ENCODE data around the gene APLF.
A peak's percentile ranks its signal among the peaks of the same experiment; 100 is the strongest.
"Not testable (repeated sequence)": the region's sequence is repeated elsewhere in the genome, so short reads cannot be mapped to it uniquely, and the experiment has no call there.

The APLF gene

DNA sequence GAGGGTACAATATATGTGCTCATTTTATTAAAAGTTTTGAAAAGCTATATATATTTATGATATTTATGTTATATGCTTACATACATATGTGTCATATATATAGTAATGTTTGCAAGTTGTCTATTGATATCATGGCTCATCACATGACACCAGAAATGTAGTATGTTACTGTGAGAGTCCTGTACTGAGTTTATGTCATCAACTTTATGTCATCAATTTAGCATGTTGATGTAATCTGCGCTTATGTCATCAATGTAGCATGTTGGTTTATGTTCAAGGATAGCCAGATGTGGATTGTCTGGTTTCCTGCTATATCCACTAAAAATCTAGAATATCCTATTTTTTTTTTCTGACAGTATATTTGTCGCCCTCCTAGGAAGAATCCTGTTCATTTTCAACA, 77.4 kb downstream of the APLF start:
- no peaks in the 10 kb centered on the region for H3K27me3 ChIP-seq (ENCODE audit: insufficient read depth, low read length)

DNA sequence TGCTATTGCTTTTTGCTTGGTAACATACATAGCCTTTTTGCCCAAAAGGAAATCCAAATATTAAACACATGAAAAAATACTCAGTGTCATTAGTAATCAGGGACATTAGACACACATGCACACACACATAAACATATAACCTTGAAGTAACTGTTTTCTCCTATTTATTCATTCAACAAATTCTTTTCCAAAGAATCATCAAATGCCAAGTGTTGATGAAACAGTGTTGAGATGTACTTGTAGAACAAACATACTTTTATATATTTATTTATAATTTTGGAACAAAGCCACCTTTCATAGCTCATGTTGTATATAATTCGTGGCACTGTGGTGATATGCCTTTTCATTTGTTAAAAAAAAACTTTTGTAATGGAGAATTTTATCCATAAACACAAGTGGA, 81.0 kb downstream of the APLF start:
- H3K9me3 ChIP-seq (ENCODE audit: insufficient read depth, low read depth, low read length), result no peaks in the 10 kb centered on the region
- H3K79me1 ChIP-seq (ENCODE audit: low read length), result no peaks in the 10 kb centered on the region
- no peak overlapping the region for H2BK120ac ChIP-seq (ENCODE audit: insufficient read depth, low read length, poor library complexity)
- H2AK5ac ChIP-seq (ENCODE audit: low read length), result no peak overlapping the region
- no peak overlapping the region for H3K9ac ChIP-seq (ENCODE audit: low read length)
- no peak overlapping the region for H2BK5ac ChIP-seq (ENCODE audit: low read depth, low read length, poor library complexity)
- no peak overlapping the region for H4K91ac ChIP-seq (ENCODE audit: low read depth, low read length)
- H3K18ac ChIP-seq (ENCODE audit: low read length), result no peak overlapping the region
- no peak overlapping the region for H3K23ac ChIP-seq (ENCODE audit: low read length)
- H3K4me2 ChIP-seq (ENCODE audit: low read length), result no peak overlapping the region
- H2AFZ ChIP-seq (ENCODE audit: insufficient read depth, low read length, poor library complexity), result no peak overlapping the region
- H4K12ac ChIP-seq (ENCODE audit: low read depth, low read length), result no peak overlapping the region
- H3K4me3 ChIP-seq (ENCODE audit: low read depth, low read length), result no peak overlapping the region
- H3K36me3 ChIP-seq (ENCODE audit: control insufficient read depth in 1 of 2, insufficient read depth in 2 of 2, low read length in 2 of 2), result no peaks in the 10 kb centered on the region
- H3K4ac ChIP-seq (ENCODE audit: low read depth, low read length), result no peak overlapping the region
- no peaks in the 10 kb centered on the region for H3K27me3 ChIP-seq (ENCODE audit: insufficient read depth, low read length)
- WGBS (ENCODE audit: extremely low coverage, insufficient coverage, insufficient read length), result no CpG with 5 or more reads among the region's 1 CpG
- H3K27ac ChIP-seq (ENCODE audit: low read depth, low read length), result no peak overlapping the region
- H2BK12ac ChIP-seq (ENCODE audit: low read length), result no peak overlapping the region
- no peak overlapping the region for H3K14ac ChIP-seq (ENCODE audit: low read length)
- no peaks in the 10 kb centered on the region for H3K4me1 ChIP-seq (ENCODE audit: control insufficient read depth in 1 of 2, insufficient read depth in 2 of 2, low read length in 2 of 2)
- DNase-seq, result peak in 1 of 2 donors; percentile 34
- no peak overlapping the region for H4K8ac ChIP-seq (ENCODE audit: low read depth, low read length)
- no peaks in the 10 kb centered on the region for H3K79me2 ChIP-seq (ENCODE audit: control insufficient read depth, insufficient read depth, low read length, poor library complexity)

More for the DNA sequence above, 77.4 kb downstream of the APLF start:
- Histone ChIP-seq H2BK12ac (ENCODE audit: low read length) (no peak overlapping the region), H3K79me2 (ENCODE audit: control insufficient read depth, insufficient read depth, low read length, poor library complexity) (no peaks in the 10 kb centered on the region), H2BK5ac (ENCODE audit: low read depth, low read length, poor library complexity) (no peak overlapping the region), H3K4me3 (ENCODE audit: low read depth, low read length) (no peak overlapping the region), H2AK5ac (ENCODE audit: low read length) (no peak overlapping the region), H4K8ac (ENCODE audit: low read depth, low read length) (no peak overlapping the region), H3K23ac (ENCODE audit: low read length) (no peak overlapping the region), H3K79me1 (ENCODE audit: low read length) (no peaks in the 10 kb centered on the region), H4K12ac (ENCODE audit: low read depth, low read length) (no peak overlapping the region), H3K14ac (ENCODE audit: low read length) (no peak overlapping the region), H3K9ac (ENCODE audit: low read length) (no peak overlapping the region), H3K4me2 (ENCODE audit: low read length) (no peak overlapping the region), H3K18ac (ENCODE audit: low read length) (no peak overlapping the region), H2BK120ac (ENCODE audit: insufficient read depth, low read length, poor library complexity) (no peak overlapping the region), H3K36me3 (ENCODE audit: control insufficient read depth in 1 of 2, insufficient read depth in 2 of 2, low read length in 2 of 2) (no peaks in the 10 kb centered on the region), H2AFZ (ENCODE audit: insufficient read depth, low read length, poor library complexity) (no peak overlapping the region), H3K9me3 (ENCODE audit: insufficient read depth, low read depth, low read length) (no peaks in the 10 kb centered on the region), H3K4ac (ENCODE audit: low read depth, low read length) (no peak overlapping the region), H3K4me1 (ENCODE audit: control insufficient read depth in 1 of 2, insufficient read depth in 2 of 2, low read length in 2 of 2) (no peaks in the 10 kb centered on the region), H4K91ac (ENCODE audit: low read depth, low read length) (no peak overlapping the region), H3K27ac (ENCODE audit: low read depth, low read length) (no peak overlapping the region)
- WGBS (ENCODE audit: extremely low coverage, insufficient coverage, insufficient read length), result no CpG with 5 or more reads among the region's 2 CpGs
- DNase-seq, result peak in 1 of 2 donors; percentile 4

DNA sequence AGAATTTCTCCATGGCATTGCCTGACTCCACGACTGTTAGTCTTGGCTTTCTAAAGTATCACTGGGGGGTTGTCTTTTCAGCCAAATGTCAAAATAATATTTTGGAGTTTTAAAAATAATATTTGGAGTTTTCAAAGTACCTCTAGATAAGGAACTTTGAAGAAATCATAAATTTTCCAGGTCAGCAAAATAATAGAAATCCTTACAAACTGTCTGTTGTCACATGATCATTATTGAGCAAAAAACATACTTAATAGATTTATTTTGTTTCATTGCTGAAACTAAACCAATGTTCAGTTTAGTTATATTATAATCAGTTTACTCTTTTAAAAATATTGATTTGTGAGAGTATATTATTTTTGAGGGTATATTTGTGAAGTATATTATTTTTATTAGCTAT, 85.7 kb downstream of the APLF start:
- no peak overlapping the region for H3K4me2 ChIP-seq (ENCODE audit: low read length)
- H3K4me3 ChIP-seq (ENCODE audit: low read depth, low read length), result no peak overlapping the region
- H3K27ac ChIP-seq (ENCODE audit: low read depth, low read length), result no peak overlapping the region
- H3K14ac ChIP-seq (ENCODE audit: low read length), result no peak overlapping the region
- H3K9ac ChIP-seq (ENCODE audit: low read length), result no peak overlapping the region
- H2AK5ac ChIP-seq (ENCODE audit: low read length), result no peak overlapping the region
- H4K12ac ChIP-seq (ENCODE audit: low read depth, low read length), result no peak overlapping the region
- no peak overlapping the region for H4K91ac ChIP-seq (ENCODE audit: low read depth, low read length)
- H3K9me3 ChIP-seq (ENCODE audit: insufficient read depth, low read depth, low read length), result no peaks in the 10 kb centered on the region
- no peak overlapping the region for H2BK12ac ChIP-seq (ENCODE audit: low read length)
- no peak overlapping the region for H2AFZ ChIP-seq (ENCODE audit: insufficient read depth, low read length, poor library complexity)
- H2BK120ac ChIP-seq (ENCODE audit: insufficient read depth, low read length, poor library complexity), result no peak overlapping the region
- no CpG with 5 or more reads among the region's 1 CpG for WGBS (ENCODE audit: extremely low coverage, insufficient coverage, insufficient read length)
- no peaks in the 10 kb centered on the region for H3K79me2 ChIP-seq (ENCODE audit: control insufficient read depth, insufficient read depth, low read length, poor library complexity)
- no peaks in the 10 kb centered on the region for H3K79me1 ChIP-seq (ENCODE audit: low read length)
- no peak overlapping the region for H3K18ac ChIP-seq (ENCODE audit: low read length)
- H3K27me3 ChIP-seq (ENCODE audit: insufficient read depth, low read length), result no peaks in the 10 kb centered on the region
- H3K4ac ChIP-seq (ENCODE audit: low read depth, low read length), result no peak overlapping the region
- no peak overlapping the region for H3K23ac ChIP-seq (ENCODE audit: low read length)
- H3K36me3 ChIP-seq (ENCODE audit: control insufficient read depth in 1 of 2, insufficient read depth in 2 of 2, low read length in 2 of 2), result no peaks in the 10 kb centered on the region
- no peaks in the 10 kb centered on the region for H3K4me1 ChIP-seq (ENCODE audit: control insufficient read depth in 1 of 2, insufficient read depth in 2 of 2, low read length in 2 of 2)
- DNase-seq, result no peak
- H2BK5ac ChIP-seq (ENCODE audit: low read depth, low read length, poor library complexity), result no peak overlapping the region
- H4K8ac ChIP-seq (ENCODE audit: low read depth, low read length), result no peak overlapping the region

DNA sequence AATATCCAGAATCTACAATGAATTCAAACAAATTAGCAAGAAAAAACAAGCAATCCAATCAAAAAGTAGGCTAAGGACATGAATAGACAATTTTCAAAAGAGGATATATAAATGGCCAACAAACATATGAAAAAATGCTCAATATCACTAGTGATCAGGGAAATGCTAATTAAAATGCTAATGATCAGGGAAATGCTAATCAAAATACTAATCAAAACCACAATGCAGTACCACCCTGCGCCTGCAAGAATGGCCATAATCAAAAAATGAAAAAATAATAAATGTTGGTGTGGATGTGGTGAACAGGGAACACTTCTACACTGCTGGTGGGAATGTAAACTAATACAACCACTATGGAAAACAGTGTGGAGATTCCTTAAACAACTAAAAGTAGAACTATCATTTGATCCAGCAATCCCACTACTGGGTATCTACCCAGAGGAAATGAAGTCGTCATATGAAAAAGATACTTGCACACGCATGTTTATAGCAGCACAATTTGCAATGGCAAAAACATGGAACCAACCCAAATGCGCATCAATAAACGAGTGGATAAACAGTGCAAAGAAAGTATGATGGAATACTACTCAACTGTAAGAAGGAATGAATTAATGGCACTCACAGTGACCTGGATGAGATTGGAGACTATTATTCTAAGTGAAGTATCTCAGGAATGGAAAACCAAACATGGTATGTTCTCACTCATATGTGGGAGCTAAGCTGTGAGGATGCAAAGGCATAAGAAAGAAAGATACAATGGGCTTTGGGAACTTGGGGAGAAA, 88.2 kb downstream of the APLF start:
- not testable (repeated sequence) for H3K27me3 ChIP-seq (ENCODE audit: insufficient read depth, low read length); H3K4ac ChIP-seq (ENCODE audit: low read depth, low read length); H4K91ac ChIP-seq (ENCODE audit: low read depth, low read length); H3K27ac ChIP-seq (ENCODE audit: low read depth, low read length); H2AK5ac ChIP-seq (ENCODE audit: low read length); H3K4me1 ChIP-seq (ENCODE audit: control insufficient read depth in 1 of 2, insufficient read depth in 2 of 2, low read length in 2 of 2); H3K14ac ChIP-seq (ENCODE audit: low read length); DNase-seq; H2BK120ac ChIP-seq (ENCODE audit: insufficient read depth, low read length, poor library complexity); H3K4me3 ChIP-seq (ENCODE audit: low read depth, low read length); H3K36me3 ChIP-seq (ENCODE audit: control insufficient read depth in 1 of 2, insufficient read depth in 2 of 2, low read length in 2 of 2); H3K79me2 ChIP-seq (ENCODE audit: control insufficient read depth, insufficient read depth, low read length, poor library complexity); H2BK5ac ChIP-seq (ENCODE audit: low read depth, low read length, poor library complexity); H3K4me2 ChIP-seq (ENCODE audit: low read length); H3K79me1 ChIP-seq (ENCODE audit: low read length); H3K23ac ChIP-seq (ENCODE audit: low read length); H4K8ac ChIP-seq (ENCODE audit: low read depth, low read length); H2BK12ac ChIP-seq (ENCODE audit: low read length); H3K18ac ChIP-seq (ENCODE audit: low read length); H4K12ac ChIP-seq (ENCODE audit: low read depth, low read length); H2AFZ ChIP-seq (ENCODE audit: insufficient read depth, low read length, poor library complexity); H3K9ac ChIP-seq (ENCODE audit: low read length); H3K9me3 ChIP-seq (ENCODE audit: insufficient read depth, low read depth, low read length)
- WGBS (ENCODE audit: extremely low coverage, insufficient coverage, insufficient read length), result no CpG with 5 or more reads among the region's 5 CpGs

All from trophoblast cell (in vitro differentiated cells and primary cell).